Measurements from ENCODE around the gene REEP6. TPM values are rescaled to one million over a fixed set of nuclear protein-coding genes. Genes with fewer than 3 reads are reported as not detected.

REEP6 gene
- total RNA-seq, 1 experiment from 2014 or later: 10.5 TPM

GRCh38 chr19:1490311-1491113 is 469 bp upstream of the REEP6 start, which contains the start of gene PCSK4:
Gene PCSK4 (minus strand): TSS chr19:1490350. CDS start chr19:1490346, 4 bp downstream.
- H3K4ac ChIP-seq (ENCODE audit: low read depth, low read length): no peak within 1 kb of the TSS
- H3K79me1 ChIP-seq (ENCODE audit: insufficient read depth, low read depth, low read length, poor library complexity, severe bottlenecking): no peaks in the 10 kb centered on the region
- H3T11ph ChIP-seq (ENCODE audit: low read length): no peak within 1 kb of the TSS
- peaks cover 9% of the 10 kb centered on the region for H3K23me2 ChIP-seq (ENCODE audit: insufficient read length, low read depth, low read length, poor library complexity, severe bottlenecking)
- H3K18ac ChIP-seq (ENCODE audit: insufficient read length, low read depth, low read length): no peak within 1 kb of the TSS
- WGBS (ENCODE audit: extremely low coverage, insufficient read length, low lambda C conversion rate): no CpG with 5 or more reads among the region's 74 CpGs
- Mint-ChIP-seq H3K27me3 (ENCODE audit: low read depth) (peaks cover 41% of the 10 kb centered on the region), H3K9me3 (no peaks in the 10 kb centered on the region; a peak in 1 of 5 replicates), H3K4me1 (peaks cover 4 to 13% of the 10 kb centered on the region in 2 experiments), H3K27ac (peak within 1 kb of the TSS in 2 of 3 experiments; percentile 94 to 97; a peak in 4 of 7 replicates), H3K36me3 (ENCODE audit: insufficient read depth in 1 of 3, low read depth in 3 of 3) (no peaks in the 10 kb centered on the region; a peak in 1 of 7 replicates), H3K4me3 (peak within 1 kb of the TSS; percentile 81 to 92)
- peak within 1 kb of the TSS; percentile 32 for H3K4me2 ChIP-seq (ENCODE audit: insufficient read depth, insufficient read length, low read length)
- H3K9me3 ChIP-seq (ENCODE audit: control insufficient read depth, low read depth, low read length): no peaks in the 10 kb centered on the region
- H3K27ac ChIP-seq (ENCODE audit: insufficient read length, low read depth, low read length): no peak within 1 kb of the TSS
- H3K4me1 ChIP-seq (ENCODE audit: insufficient read depth, low read length): no peaks in the 10 kb centered on the region
- TF ChIP-seq CTCF (conservative IDR thresholded peaks at IDR 0.05): no peak
- peak within 1 kb of the TSS; percentile 1; the same call in 1 of the 2 replicates for H3K14ac ChIP-seq (ENCODE audit: insufficient read depth, low read length)
- peak; percentile 99 for DNase-seq
- no peak within 1 kb of the TSS for H2BK5ac ChIP-seq (ENCODE audit: insufficient read length, low read length)
- no peak within 1 kb of the TSS for H2AFZ ChIP-seq (ENCODE audit: low read length)
- no peak within 1 kb of the TSS for H4K8ac ChIP-seq (replicated peaks; ENCODE audit: insufficient read length, low read depth, low read length)
- H4K5ac ChIP-seq (ENCODE audit: insufficient read length, low read depth, low read length): no peak within 1 kb of the TSS
- no peak within 1 kb of the TSS for H2BK12ac ChIP-seq (ENCODE audit: insufficient read length, low read depth, low read length)
- no peak within 1 kb of the TSS for H3K23ac ChIP-seq (ENCODE audit: insufficient read length, low read depth, low read length)
- H3K9ac ChIP-seq (ENCODE audit: extremely low read depth, insufficient read length, low read length): no peak within 1 kb of the TSS
- H2AK5ac ChIP-seq (ENCODE audit: insufficient read length, low read length): no peak within 1 kb of the TSS
- H2BK20ac ChIP-seq (ENCODE audit: low read depth, low read length, poor library complexity, severe bottlenecking): no peak within 1 kb of the TSS
- H4K91ac ChIP-seq (ENCODE audit: insufficient read length, low read depth, low read length): no peak within 1 kb of the TSS
- no peaks in the 10 kb centered on the region for H3K79me2 ChIP-seq (ENCODE audit: insufficient read depth, low read length)
- H3K27me3 ChIP-seq (ENCODE audit: insufficient read depth, low read length): peaks cover 3% of the 10 kb centered on the region; the same call in 1 of the 2 replicates
- no peaks in the 10 kb centered on the region for H4K20me1 ChIP-seq (ENCODE audit: control insufficient read depth, insufficient read depth, insufficient read length)
- no peak within 1 kb of the TSS for H2BK120ac ChIP-seq (ENCODE audit: low read depth, low read length, poor library complexity, severe bottlenecking)
- H2BK15ac ChIP-seq (ENCODE audit: low read depth, low read length): no peak within 1 kb of the TSS
- H3K56ac ChIP-seq (ENCODE audit: insufficient read length, low read depth, low read length): no peak within 1 kb of the TSS
